GM18526 (cell line): Measurements from ENCODE around the gene TCEAL9.

Experiments
- POLR2A ChIP-seq: IDR thresholded peaks from 3 replicates; pipeline ENCODE4 v1.6.1; 2011; ENCODE audit not compliant: insufficient read length; ENCODE audit errors: extremely low read depth

TCEAL9 gene

GRCh38 chrX:103398421-103398864, 42.1 kb downstream of the TCEAL9 start:
- TF ChIP-seq POLR2A = no peak

DNA sequence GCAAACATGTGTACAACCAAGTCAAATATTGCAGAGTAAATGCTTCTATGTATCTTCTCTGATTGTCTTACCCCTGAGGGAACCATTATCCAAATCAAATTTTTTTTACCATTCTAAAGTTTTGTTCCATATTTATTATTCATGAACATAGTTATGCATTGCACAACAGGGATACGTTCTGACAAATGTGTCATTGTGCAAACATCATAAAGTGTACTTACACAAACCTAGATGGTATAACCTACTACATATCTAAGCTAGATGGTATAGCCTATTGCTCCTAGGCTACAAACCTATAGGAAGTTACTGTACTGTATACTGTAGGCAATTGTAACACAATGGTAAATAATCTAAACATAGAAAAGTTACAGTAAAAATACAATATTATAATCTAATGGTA, 43.4 kb downstream of the TCEAL9 start:
- TF ChIP-seq POLR2A = no peak

GRCh38 chrX:103400931-103401330, 44.6 kb downstream of the TCEAL9 start:
- TF ChIP-seq POLR2A = no peak

GRCh38 chrX:103404231-103405008, 48.1 kb downstream of the TCEAL9 start:
- TF ChIP-seq POLR2A = no peak

DNA sequence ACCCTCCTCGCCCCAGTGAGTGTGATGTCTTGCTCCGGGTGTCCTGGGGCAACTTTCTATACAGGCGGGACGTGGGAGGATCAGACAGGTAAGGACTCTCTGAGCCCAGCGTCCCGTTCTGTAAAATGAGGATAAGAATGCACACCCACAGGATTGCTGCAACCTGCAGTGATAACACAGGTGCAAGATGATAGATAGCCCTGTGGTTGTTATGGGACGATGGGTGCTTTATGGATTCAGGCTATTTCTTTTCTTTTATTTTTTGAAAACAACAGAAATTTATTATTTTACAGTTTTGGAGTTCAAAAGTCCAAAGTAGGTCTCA, 48.7 kb downstream of the TCEAL9 start:
- no peak for TF ChIP-seq POLR2A

- no peak for TF ChIP-seq POLR2A
Observed at GRCh38 chrX:103406256-103406655, 50.0 kb downstream of the TCEAL9 start.

GRCh38 chrX:103407776-103408175, 51.5 kb downstream of the TCEAL9 start:
- TF ChIP-seq POLR2A = no peak
